Body of pancreas (tissue), 4 donors: Measurements from ENCODE around the gene C1GALT1. TPM values are rescaled to one million over a fixed set of nuclear protein-coding genes. Genes with fewer than 3 reads are reported as not detected.

Source experiments
- ATAC-seq: fragments of 150-250 bp; one replicate; pipeline ENCODE4 v1.9.1; 2016
- DNase-seq, 4 donors: peaks; one replicate each; pipeline ENCODE4 v3.0.0-alpha.2; 2019
- H3K27ac ChIP-seq, 4 donors: fragments of 200-600 bp; sonication (generic); 1 replicate in 3 of 4; 2 replicates in 1 of 4; pipeline versions ENCODE4 v1.5.1 to v1.6.1; 2016 to 2019; ENCODE audit warnings: mild to moderate bottlenecking in 1 of 4, mixed read lengths in 1 of 4, moderate library complexity in 1 of 4
- H3K27me3 ChIP-seq, 2 donors: fragments of 200-600 bp; sonication (generic); one replicate each; pipeline ENCODE4 v1.6.0; 2016; ENCODE audit warnings: mild to moderate bottlenecking in 1 of 2
- H3K36me3 ChIP-seq, 2 donors: fragments of 200-600 bp; sonication (generic); replicated peaks in 1 of 2; 2 replicates each; pipeline ENCODE4 v1.5.1; 2016; ENCODE audit warnings: low read depth in 2 of 2; ENCODE audit not compliant: insufficient read depth in 1 of 2
- H3K4me1 ChIP-seq: fragments of 200-600 bp; sonication (generic); one replicate; pipeline ENCODE4 v1.6.0; 2016
- H3K4me3 ChIP-seq, 2 donors: fragments of 200-600 bp; sonication (generic); 1 replicate in 1 of 2; 2 replicates in 1 of 2; pipeline ENCODE4 v1.5.1; 2016 to 2019
- H3K9me3 ChIP-seq, 3 donors: fragments of 200-600 bp; sonication (generic); 1 replicate in 2 of 3; 2 replicates in 1 of 3; pipeline ENCODE4 v1.5.1; 2016
- CTCF ChIP-seq, 7 experiments: fragments of 450-650 bp in 4 of 7; fragments of 200-600 bp in 3 of 7; sonication (generic) in 3 of 7; IDR thresholded peaks; one replicate each; pipeline ENCODE4 v1.5.1; 2016 to 2019; ENCODE audit warnings: antibody characterized with exemption in 7 of 7
- POLR2A ChIP-seq, 3 donors: fragments of 450-650 bp; IDR thresholded peaks; one replicate each; pipeline ENCODE4 v1.6.1; 2016; ENCODE audit warnings: antibody characterized with exemption in 3 of 3, mild to moderate bottlenecking in 2 of 3
- WGBS, 2 donors: methylation state at CpG; one replicate each; pipeline ENCODE4 v1.1.5; 2017; 5-methylcytosine and 5-hydroxymethylcytosine counted together
- intact Hi-C: fragments of 100-400 bp; cut with DNase I; formaldehyde crosslinking; loops from one replicate; pipeline ENCODE4 v1.15.1; 2023
- total RNA-seq, 2 donors: library from RNA; depleted of rRNA; stranded (reverse); fragments of >200 nt; gene quantifications; one replicate each; pipeline ENCODE4 v1.1.0, GENCODE V29; 2016

The C1GALT1 gene
- total RNA-seq, 2 donors from 2014 or later: 9.1 to 13.8 TPM

GRCh38 chr7:7249814-7250213 is 67.5 kb downstream of the C1GALT1 start:
- WGBS, 2 donors: 74 to 93% methylated on average over 2 of the region's 2 CpGs
- Histone ChIP-seq H3K9me3 (no peaks in the 10 kb centered on the region), H3K36me3 (no peaks in the 10 kb centered on the region), H3K27ac (no peak overlapping the region), H3K27me3 (no peaks in the 10 kb centered on the region), H3K4me3 (no peak overlapping the region), H3K4me1 (no peaks in the 10 kb centered on the region)
- DNase-seq (no peak), ATAC-seq (no peak)
- intact Hi-C loops: no loop called here
- TF ChIP-seq POLR2A (IDR thresholded peaks at IDR 0.05): no peak
- TF ChIP-seq CTCF (IDR thresholded peaks at IDR 0.05): no peak

- no peak for TF ChIP-seq POLR2A (IDR thresholded peaks at IDR 0.05)
- no peak for TF ChIP-seq CTCF (IDR thresholded peaks at IDR 0.05)
- no peaks in the 10 kb centered on the region for H3K27me3 ChIP-seq
- intact Hi-C loops: no loop called here
- no peaks in the 10 kb centered on the region for H3K4me1 ChIP-seq
- no peak overlapping the region for H3K4me3 ChIP-seq
- ATAC-seq: no peak
- DNase-seq: no peak
- WGBS, 2 donors: 67 to 92% methylated on average over 2 of the region's 2 CpGs
- no peaks in the 10 kb centered on the region for H3K36me3 ChIP-seq
- no peak overlapping the region for H3K27ac ChIP-seq
- H3K9me3 ChIP-seq: no peaks in the 10 kb centered on the region
These were observed 69.4 kb downstream of the C1GALT1 start for GRCh38 chr7:7251742-7252141.

- DNase-seq (no peak), ATAC-seq (no peak)
- TF ChIP-seq POLR2A (IDR thresholded peaks at IDR 0.05): no peak
- no peak for TF ChIP-seq CTCF (IDR thresholded peaks at IDR 0.05)
- intact Hi-C loops: no loop called here
- 90 to 93% methylated on average over 2 of the region's 2 CpGs for WGBS, 2 donors
- H3K4me1 ChIP-seq: no peaks in the 10 kb centered on the region
- no peaks in the 10 kb centered on the region for H3K36me3 ChIP-seq
- no peaks in the 10 kb centered on the region for H3K27me3 ChIP-seq
- no peak overlapping the region for H3K4me3 ChIP-seq
- no peak overlapping the region for H3K27ac ChIP-seq
- no peaks in the 10 kb centered on the region for H3K9me3 ChIP-seq
These were observed 72.0 kb downstream of the C1GALT1 start for GRCh38 chr7:7254319-7254718.

- WGBS, 2 donors: 64 to 68% methylated on average over 5 of the region's 5 CpGs
- intact Hi-C loops: no loop called here
- DNase-seq: no peak
- Histone ChIP-seq H3K27ac (no peak overlapping the region), H3K36me3 (no peaks in the 10 kb centered on the region), H3K4me1 (no peaks in the 10 kb centered on the region), H3K27me3 (no peaks in the 10 kb centered on the region), H3K9me3 (no peaks in the 10 kb centered on the region), H3K4me3 (no peak overlapping the region)
- ATAC-seq: no peak
- no peak for TF ChIP-seq POLR2A (IDR thresholded peaks at IDR 0.05)
- no peak for TF ChIP-seq CTCF (IDR thresholded peaks at IDR 0.05)
These were observed 72.6 kb downstream of the C1GALT1 start for GRCh38 chr7:7254908-7255307.

GRCh38 chr7:7256731-7257274 is 74.5 kb downstream of the C1GALT1 start:
- H3K4me1 ChIP-seq: no peaks in the 10 kb centered on the region
- no peak for TF ChIP-seq POLR2A (IDR thresholded peaks at IDR 0.05)
- TF ChIP-seq CTCF (IDR thresholded peaks at IDR 0.05): no peak
- DNase-seq (no peak), ATAC-seq (no peak)
- intact Hi-C loops: no loop called here
- whole genome bisulfite sequencing, 2 donors: 90 to 96% methylated on average over 6 of the region's 6 CpGs
- H3K4me3 ChIP-seq: no peak overlapping the region
- no peak overlapping the region for H3K27ac ChIP-seq
- H3K27me3 ChIP-seq: no peaks in the 10 kb centered on the region
- no peaks in the 10 kb centered on the region for H3K9me3 ChIP-seq
- no peaks in the 10 kb centered on the region for H3K36me3 ChIP-seq
